ENCODE data around the gene OR5B21. TPM values are rescaled to one million over a fixed set of nuclear protein-coding genes. Genes with fewer than 3 reads are reported as not detected.
A peak's percentile ranks its signal among the peaks of the same experiment; 100 is the strongest.

The OR5B21 gene
- total RNA-seq, 2 experiments from 2014 or later, result not detected

DNA sequence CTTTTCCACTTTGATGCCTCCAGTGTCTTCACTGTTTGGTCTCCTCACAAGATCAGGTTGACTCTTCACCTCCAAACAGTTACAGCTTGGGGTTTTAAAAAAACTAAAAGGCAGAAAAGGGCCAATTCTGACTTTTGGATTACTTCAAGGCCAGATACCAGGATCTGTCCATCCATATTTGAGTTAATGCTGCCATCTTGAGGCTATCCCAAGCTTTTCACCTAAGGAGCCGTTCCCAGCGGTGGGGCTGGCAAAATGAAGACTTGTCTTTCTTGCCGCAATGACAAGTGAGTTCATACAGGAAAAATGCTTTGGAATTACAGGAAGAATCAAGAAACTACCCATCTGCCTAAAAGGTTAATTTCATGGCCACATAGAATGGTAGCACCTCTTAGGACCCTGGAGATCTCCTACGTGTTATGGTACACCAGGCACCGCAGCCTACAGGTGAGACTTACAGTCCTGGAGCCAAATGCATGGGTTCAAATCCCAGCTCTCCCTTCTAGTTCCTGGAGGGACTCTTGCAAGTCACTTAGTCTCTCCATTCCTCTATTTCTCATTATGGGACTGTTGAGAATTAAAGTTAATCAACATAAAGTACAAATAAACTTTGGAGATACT lies 6.0 kb upstream of the OR5B21 start:
- intact Hi-C loops (cut with DNase I, micrococcal nuclease), result loop anchor here in 1 of 2 experiments (5.0 to 10.0 kb wide), 2 partner anchors 692 to 1169 kb away; no protein-coding TSS in a partner anchor
- ATAC-seq (ENCODE audit: poor library complexity), result no peak
- no peaks in the 10 kb centered on the region for H3K9me3 ChIP-seq (ENCODE audit: control insufficient read depth in 1 of 2, insufficient read depth in 1 of 2, low read length in 2 of 2)
- no peaks in the 10 kb centered on the region for H3K36me3 Mint-ChIP-seq (ENCODE audit: low read depth)
- TF ChIP-seq, protein P1, sequence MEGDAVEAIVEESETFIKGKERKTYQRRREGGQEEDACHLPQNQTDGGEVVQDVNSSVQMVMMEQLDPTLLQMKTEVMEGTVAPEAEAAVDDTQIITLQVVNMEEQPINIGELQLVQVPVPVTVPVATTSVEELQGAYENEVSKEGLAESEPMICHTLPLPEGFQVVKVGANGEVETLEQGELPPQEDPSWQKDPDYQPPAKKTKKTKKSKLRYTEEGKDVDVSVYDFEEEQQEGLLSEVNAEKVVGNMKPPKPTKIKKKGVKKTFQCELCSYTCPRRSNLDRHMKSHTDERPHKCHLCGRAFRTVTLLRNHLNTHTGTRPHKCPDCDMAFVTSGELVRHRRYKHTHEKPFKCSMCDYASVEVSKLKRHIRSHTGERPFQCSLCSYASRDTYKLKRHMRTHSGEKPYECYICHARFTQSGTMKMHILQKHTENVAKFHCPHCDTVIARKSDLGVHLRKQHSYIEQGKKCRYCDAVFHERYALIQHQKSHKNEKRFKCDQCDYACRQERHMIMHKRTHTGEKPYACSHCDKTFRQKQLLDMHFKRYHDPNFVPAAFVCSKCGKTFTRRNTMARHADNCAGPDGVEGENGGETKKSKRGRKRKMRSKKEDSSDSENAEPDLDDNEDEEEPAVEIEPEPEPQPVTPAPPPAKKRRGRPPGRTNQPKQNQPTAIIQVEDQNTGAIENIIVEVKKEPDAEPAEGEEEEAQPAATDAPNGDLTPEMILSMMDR (IDR thresholded peaks at IDR 0.05), result peak; percentile 28
- no peaks in the 10 kb centered on the region for H3K27me3 Mint-ChIP-seq
- H3K4me3 ChIP-seq (ENCODE audit: low read length), result no peak overlapping the region
- no peaks in the 10 kb centered on the region for H3K4me1 ChIP-seq (ENCODE audit: insufficient read depth, low read length)
- no peak overlapping the region for H3K4me3 Mint-ChIP-seq
- no peaks in the 10 kb centered on the region for H3K9me3 Mint-ChIP-seq
- no peak overlapping the region for H3K27ac ChIP-seq (ENCODE audit: low read depth in 1 of 2, low read length in 2 of 2)
- H3K27ac Mint-ChIP-seq, result no peak overlapping the region
- H3K27me3 ChIP-seq (ENCODE audit: control insufficient read depth in 1 of 2, insufficient read depth in 2 of 2, low read length in 2 of 2), result no peaks in the 10 kb centered on the region
- ChIA-PET CTCF (no interaction called here), POLR2A (no interaction called here)
- DNase-seq, result peak in 3 of 14 experiments; percentile 15 to 42 (median 38)
- H3K36me3 ChIP-seq (ENCODE audit: insufficient read depth, low read length), result no peaks in the 10 kb centered on the region
- H3K4me1 Mint-ChIP-seq (ENCODE audit: low read depth), result peaks cover 4% of the 10 kb centered on the region

DNA sequence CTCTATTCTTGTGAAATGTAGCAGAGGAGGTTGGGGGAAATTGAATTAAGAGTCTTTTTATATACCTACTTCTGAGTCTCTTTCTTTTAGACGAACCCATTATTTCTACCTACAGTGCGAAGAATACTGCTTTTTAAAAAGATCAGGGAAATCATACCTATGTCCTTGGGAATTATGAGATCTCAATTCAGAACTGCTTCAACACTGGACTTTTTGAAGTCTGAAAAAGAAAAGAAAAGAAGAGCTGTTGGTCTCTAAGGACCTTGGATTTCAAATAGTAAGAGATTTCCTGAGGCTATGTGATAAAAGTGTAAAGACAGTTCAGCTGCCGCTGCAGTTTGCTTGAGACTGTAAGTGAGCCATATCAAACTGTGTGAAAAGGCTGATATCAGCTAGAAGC lies 3.7 kb upstream of the OR5B21 start:
- DNase-seq (no peak), ATAC-seq (ENCODE audit: poor library complexity) (no peak)
- ChIA-PET POLR2A (no interaction called here), CTCF (interaction anchor here (1.2 kb wide), 1 partner anchor 13 kb away, joined by 4 read pairs; no protein-coding TSS in a partner anchor)
- H3K4me3 ChIP-seq (ENCODE audit: low read length), result no peak overlapping the region
- no peaks in the 10 kb centered on the region for H3K36me3 ChIP-seq (ENCODE audit: insufficient read depth, low read length)
- no peaks in the 10 kb centered on the region for H3K4me1 ChIP-seq (ENCODE audit: insufficient read depth, low read length)
- Mint-ChIP-seq H3K36me3 (ENCODE audit: low read depth) (no peaks in the 10 kb centered on the region), H3K27ac (no peak overlapping the region), H3K4me3 (no peak overlapping the region), H3K27me3 (no peaks in the 10 kb centered on the region), H3K4me1 (ENCODE audit: low read depth) (peaks cover 4% of the 10 kb centered on the region), H3K9me3 (no peaks in the 10 kb centered on the region)
- no peaks in the 10 kb centered on the region for H3K27me3 ChIP-seq (ENCODE audit: control insufficient read depth in 1 of 2, insufficient read depth in 2 of 2, low read length in 2 of 2)
- TF ChIP-seq, protein P1 (IDR thresholded peaks at IDR 0.05), result no peak
- H3K9me3 ChIP-seq (ENCODE audit: control insufficient read depth in 1 of 2, insufficient read depth in 1 of 2, low read length in 2 of 2), result no peaks in the 10 kb centered on the region
- intact Hi-C loops (cut with DNase I, micrococcal nuclease), result loop anchor here in 1 of 2 experiments (5.0 to 10.0 kb wide), 2 partner anchors 689 to 1167 kb away; no protein-coding TSS in a partner anchor
- no peak overlapping the region for H3K27ac ChIP-seq (ENCODE audit: low read depth in 1 of 2, low read length in 2 of 2)

DNA sequence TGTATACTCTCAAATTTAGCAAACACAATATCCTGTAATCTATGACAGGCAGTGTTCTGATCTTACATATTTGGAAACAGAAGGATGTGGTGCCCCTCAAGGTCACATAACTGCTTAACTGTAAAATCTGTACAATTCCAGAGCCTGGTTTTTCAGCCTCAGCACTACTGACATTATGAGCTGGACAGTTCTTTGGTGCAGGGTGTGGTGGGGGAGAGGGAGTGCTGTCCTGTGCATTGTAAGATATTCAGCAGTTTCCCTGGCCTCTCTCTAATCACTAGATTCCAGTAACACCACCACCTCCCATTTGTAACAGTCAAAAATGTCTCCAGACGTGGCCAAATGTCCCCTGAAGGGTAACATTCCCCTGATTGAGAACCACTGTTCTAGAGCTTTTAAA lies 1.8 kb upstream of the OR5B21 start:
- Histone ChIP-seq H3K36me3 (ENCODE audit: insufficient read depth, low read length) (no peaks in the 10 kb centered on the region), H3K4me1 (ENCODE audit: insufficient read depth, low read length) (no peaks in the 10 kb centered on the region), H3K9me3 (ENCODE audit: control insufficient read depth in 1 of 2, insufficient read depth in 1 of 2, low read length in 2 of 2) (no peaks in the 10 kb centered on the region), H3K27me3 (ENCODE audit: control insufficient read depth in 1 of 2, insufficient read depth in 2 of 2, low read length in 2 of 2) (no peaks in the 10 kb centered on the region), H3K4me3 (ENCODE audit: low read length) (no peak overlapping the region), H3K27ac (ENCODE audit: low read depth in 1 of 2, low read length in 2 of 2) (no peak overlapping the region)
- ChIA-PET POLR2A (no interaction called here), CTCF (no interaction called here)
- ATAC-seq (ENCODE audit: poor library complexity) (no peak), DNase-seq (no peak)
- no peaks in the 10 kb centered on the region for H3K27me3 Mint-ChIP-seq
- peaks cover 4% of the 10 kb centered on the region for H3K4me1 Mint-ChIP-seq (ENCODE audit: low read depth)
- TF ChIP-seq, protein P1 (IDR thresholded peaks at IDR 0.05), result no peak
- peaks cover 11% of the 10 kb centered on the region for H3K36me3 Mint-ChIP-seq (ENCODE audit: low read depth)
- intact Hi-C loops (cut with DNase I, micrococcal nuclease), result loop anchor here in 1 of 2 experiments (5.0 to 10.0 kb wide), 2 partner anchors 687 to 1165 kb away; no protein-coding TSS in a partner anchor
- no peak overlapping the region for H3K4me3 Mint-ChIP-seq
- no peaks in the 10 kb centered on the region for H3K9me3 Mint-ChIP-seq
- no peak overlapping the region for H3K27ac Mint-ChIP-seq
